HG03342 (cell line): ENCODE results near the gene SLC30A7.
A peak's percentile ranks its signal among the peaks of the same experiment; 100 is the strongest.

Experiments used
- ATAC-seq: cut with Tn5 transposase; IDR thresholded peaks from one replicate; pipeline ENCODE4 v1.9.1; 2021; ENCODE audit warnings: mild to moderate bottlenecking, moderate library complexity; ENCODE audit not compliant: unreplicated experiment

SLC30A7 gene

DNA sequence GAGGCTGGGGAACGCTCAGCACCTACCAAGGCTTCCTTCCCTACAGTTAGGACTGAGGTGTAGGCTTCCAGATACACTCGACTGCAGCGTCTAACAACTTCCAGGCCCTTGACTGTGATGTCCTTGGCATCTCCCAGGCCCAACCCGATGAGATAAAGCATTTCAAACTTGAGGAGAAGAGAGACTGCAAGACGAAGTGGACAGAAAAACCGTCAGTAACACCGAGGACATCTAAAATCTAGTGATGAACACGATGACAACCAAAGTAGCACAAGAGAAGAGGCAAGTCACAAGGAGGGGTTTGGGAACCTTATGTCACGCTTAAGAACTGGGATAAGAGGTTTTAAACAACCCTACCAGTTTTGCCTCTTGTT lies 129.4 kb downstream of the SLC30A7 start:
- peak; percentile 36 for ATAC-seq

GRCh38 chr1:101025657-101026429 lies 130.0 kb downstream of the SLC30A7 start, which contains the start of gene DPH5:
Gene DPH5 (minus strand): TSS chr1:101025784. CDS start chr1:101025443, 341 bp downstream.
- ATAC-seq: peak; percentile 82

DNA sequence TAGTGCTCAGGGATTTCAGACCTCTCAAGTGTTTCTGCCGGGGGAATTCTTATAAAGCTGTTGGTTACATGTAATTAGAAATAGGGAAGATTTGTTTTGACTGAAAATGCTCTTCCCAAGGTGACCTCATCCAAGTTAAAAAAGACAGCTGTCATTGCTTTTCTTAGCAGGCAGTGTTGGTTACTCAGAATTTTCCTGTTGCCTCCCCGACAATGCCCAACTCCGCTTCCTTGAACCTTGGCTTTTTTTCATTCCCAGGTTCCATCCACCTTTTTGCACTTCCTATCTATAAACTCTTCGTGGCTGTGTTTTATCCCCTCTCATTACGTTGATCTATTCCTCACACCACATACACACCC lies 130.5 kb downstream of the SLC30A7 start:
- ATAC-seq: no peak

- no peak for ATAC-seq
Measured at GRCh38 chr1:101027194-101027772, 131.4 kb downstream of the SLC30A7 start.

GRCh38 chr1:101028466-101028865 lies 132.6 kb downstream of the SLC30A7 start:
- ATAC-seq: no peak

GRCh38 chr1:101029184-101029583 lies 133.3 kb downstream of the SLC30A7 start:
- no peak for ATAC-seq

DNA sequence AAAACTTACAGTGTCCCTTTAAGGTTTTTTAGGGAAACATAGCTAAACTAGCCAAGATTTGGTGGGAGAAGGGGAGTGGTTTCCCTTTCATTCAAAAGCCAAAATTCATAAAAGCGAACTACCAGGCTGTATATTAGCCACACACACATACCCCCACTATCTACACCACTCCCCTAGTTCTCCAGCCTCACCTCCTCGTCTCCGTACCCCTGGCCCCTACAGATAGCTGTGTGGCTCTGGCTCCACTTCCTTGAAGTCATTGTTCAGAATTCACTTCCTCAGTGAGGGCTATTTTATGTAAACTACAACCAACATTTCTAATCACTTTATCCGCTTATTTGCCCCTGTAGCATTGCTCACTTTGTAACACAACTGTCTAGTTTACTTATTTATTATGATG lies 135.0 kb downstream of the SLC30A7 start:
- no peak for ATAC-seq
